Lower leg skin (tissue), 3 donors: ENCODE data around the gene PCSK6.

ENCODE experiments used
- POLR2A ChIP-seq, 2 donors: fragments of 450-650 bp; IDR thresholded peaks; one replicate each; pipeline ENCODE4 v1.6.1; 2016 to 2017; ENCODE audit warnings: antibody characterized with exemption in 2 of 2, mild to moderate bottlenecking in 1 of 2, moderate library complexity in 1 of 2
- TF ChIP-seq, protein P1 (sequence below), 3 donors: fragments of 450-650 bp; IDR thresholded peaks; one replicate each; pipeline ENCODE4 v1.5.1; 2016; ENCODE audit warnings: antibody characterized with exemption in 3 of 3, mild to moderate bottlenecking in 3 of 3, moderate library complexity in 2 of 3

DNA sequence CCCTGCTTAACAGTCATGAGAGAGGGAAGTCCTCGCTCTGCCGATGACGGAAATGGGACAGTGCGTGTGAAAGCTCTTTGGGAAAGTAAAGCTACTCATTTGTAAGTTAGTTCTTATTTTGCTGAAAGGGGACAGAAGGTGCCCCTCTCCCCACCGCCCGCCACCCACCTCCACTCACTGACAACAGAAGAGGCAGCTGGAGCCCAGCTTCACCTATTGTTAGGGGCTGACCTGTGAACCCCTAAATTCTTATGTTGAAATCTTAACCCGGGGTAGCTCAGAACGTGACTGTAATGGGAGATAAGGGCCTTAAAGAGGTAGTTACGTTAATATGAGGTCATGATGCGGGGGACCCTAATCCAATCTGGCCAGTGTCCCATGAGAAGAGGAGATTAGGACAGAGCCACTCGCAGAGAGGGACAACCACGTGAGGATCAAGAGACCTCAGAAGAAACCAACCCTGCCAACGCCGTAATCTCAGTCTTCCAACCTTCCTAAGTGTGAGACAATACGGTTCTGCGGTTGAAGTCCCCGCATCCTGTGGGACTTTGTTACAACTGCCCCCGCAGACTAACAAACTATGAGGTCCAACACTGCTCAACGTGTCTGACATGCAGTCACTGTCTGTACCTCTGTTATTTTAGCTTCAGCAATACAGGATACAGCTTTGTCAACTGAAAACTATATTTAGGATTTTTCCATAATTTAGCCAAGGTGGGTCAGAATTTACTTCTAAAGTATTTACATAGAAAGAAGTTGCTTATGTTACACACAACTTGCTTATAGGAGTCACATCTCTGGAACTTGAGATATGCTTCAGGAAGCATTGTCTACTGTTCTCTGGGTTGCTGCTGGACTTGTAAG, 51.7 kb downstream of the PCSK6 start:
- TF ChIP-seq, protein P1, sequence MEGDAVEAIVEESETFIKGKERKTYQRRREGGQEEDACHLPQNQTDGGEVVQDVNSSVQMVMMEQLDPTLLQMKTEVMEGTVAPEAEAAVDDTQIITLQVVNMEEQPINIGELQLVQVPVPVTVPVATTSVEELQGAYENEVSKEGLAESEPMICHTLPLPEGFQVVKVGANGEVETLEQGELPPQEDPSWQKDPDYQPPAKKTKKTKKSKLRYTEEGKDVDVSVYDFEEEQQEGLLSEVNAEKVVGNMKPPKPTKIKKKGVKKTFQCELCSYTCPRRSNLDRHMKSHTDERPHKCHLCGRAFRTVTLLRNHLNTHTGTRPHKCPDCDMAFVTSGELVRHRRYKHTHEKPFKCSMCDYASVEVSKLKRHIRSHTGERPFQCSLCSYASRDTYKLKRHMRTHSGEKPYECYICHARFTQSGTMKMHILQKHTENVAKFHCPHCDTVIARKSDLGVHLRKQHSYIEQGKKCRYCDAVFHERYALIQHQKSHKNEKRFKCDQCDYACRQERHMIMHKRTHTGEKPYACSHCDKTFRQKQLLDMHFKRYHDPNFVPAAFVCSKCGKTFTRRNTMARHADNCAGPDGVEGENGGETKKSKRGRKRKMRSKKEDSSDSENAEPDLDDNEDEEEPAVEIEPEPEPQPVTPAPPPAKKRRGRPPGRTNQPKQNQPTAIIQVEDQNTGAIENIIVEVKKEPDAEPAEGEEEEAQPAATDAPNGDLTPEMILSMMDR (IDR thresholded peaks at IDR 0.05), result no peak
- no peak for TF ChIP-seq POLR2A (IDR thresholded peaks at IDR 0.05)
